Caki2 (cell line): ENCODE data around the gene VN1R5. TPM values are rescaled to one million over a fixed set of nuclear protein-coding genes. Genes with fewer than 3 reads are reported as not detected.
A peak's percentile ranks its signal among the peaks of the same experiment; 100 is the strongest.
"Not testable (repeated sequence)": the region's sequence is repeated elsewhere in the genome, so short reads cannot be mapped to it uniquely, and the experiment has no call there.

ENCODE experiments used
- DNase-seq: peaks from one replicate; pipeline ENCODE4 v3.0.0-alpha.2; 2015; ENCODE audit warnings: low read depth
- in situ Hi-C: cut with HindIII; loops from 2 replicates; pipeline ENCODE4 v1.10.0; 2016; ENCODE audit warnings: low sequenced_read_pairs, low pct_unique_long_range_greater_than_20kb, mixed read lengths
- total RNA-seq: library from RNA; depleted of rRNA; stranded (reverse); fragments of >200 nt; shearing (Covaris generic); gene quantifications from 2 replicates; pipeline ENCODE4 v1.2.3, GENCODE V29; 2014; ENCODE audit warnings: low replicate concordance; rRNA removed

VN1R5 gene
- total RNA-seq: not detected in 2 replicates

DNA sequence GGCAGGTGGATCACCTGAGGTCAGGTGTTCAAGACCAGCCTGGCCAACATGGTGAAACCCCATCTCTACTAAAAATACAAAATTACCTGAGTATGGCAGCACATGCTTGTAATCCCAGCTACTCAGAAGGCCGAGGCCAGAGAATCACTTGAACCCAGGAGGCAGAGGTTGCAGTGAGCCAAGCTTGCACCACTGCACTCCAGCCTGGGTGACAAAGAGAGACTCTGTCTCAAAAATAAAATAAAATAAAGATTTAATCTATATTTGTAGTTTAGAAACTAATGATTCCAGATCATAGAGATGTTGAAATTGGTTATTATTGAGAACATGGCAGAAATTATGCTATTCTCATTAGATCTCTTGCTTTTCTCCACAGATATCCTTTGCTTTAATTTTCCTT, at the start of gene VN1R5:
VN1R5 (plus strand) TSS at position 301 of the 400 bp plus-strand sequence.
- in situ Hi-C loops, DNase-seq: not testable (repeated sequence)

DNA sequence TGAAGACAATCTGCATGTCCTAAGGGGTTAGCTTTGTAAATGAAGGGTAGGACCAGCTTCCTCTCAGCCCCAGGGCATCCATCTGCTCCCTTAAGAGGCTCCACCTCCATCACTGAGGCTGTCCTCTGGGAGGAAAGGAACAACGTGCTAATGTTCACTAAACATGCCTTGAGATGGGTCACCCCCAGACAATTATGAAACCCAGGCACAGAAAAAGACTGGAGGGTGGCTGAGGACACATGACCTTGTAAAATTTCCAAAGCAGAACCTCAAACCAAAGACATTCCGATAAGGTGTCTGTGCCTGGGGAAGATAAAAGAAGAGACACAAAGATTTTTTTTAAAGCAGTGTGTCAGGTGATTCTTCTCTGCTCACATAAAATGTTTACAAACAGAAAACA, 46.5 kb upstream of the VN1R5 start:
- in situ Hi-C loops: no loop called here
- peak; percentile 5 for DNase-seq

DNA sequence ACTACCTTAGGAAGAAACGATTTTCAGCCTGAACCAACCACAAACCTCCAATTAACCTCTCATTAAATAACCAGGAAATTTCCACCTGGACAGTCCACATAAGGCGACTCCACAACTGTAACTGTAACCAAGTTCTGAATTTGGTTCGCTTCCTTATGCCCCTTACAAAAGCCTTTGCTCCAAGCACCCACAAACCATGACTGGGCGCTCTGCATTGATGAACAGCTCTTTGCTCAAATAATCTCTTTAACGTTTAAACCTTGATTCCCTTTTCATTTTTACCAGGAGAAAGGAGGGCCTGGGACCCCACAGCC, 45.9 kb upstream of the VN1R5 start:
- in situ Hi-C loops: no loop called here
- DNase-seq: peak; percentile 30

DNA sequence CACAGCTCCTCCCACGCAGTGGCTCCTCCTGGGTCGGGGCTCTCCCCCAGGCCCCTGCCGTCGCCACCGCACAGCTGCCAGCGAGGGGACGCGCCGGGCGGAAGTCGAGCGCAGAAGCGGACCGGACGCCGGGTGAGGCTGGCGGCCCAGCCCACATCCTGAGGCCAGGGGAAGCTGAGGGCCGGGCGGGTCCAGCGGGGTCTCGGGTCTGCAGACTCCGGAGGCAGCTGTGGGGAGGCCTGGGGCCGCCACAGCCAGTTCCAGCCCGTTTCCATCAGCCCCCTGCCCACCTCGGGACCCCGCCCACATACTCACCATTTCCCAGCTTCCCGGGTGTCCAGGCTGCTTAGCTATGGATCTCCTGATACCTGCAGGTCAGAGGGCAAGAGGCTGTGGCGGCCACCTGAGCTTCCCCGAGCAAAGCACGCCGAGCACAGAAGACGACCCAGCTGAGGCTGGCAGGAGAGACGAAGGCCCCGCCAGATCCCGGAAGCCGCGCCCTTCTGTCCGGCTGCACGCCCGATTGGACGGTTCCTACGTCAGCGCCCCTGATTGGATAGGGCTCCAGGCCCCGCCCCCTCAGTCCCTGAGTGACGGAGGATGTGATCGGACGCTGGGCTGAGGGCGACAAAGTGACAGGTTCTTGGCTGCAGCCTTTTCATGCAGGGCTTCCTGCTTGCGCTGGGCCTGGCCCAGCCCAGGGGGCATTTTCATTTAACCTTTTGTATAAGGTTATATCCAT, 45.3 kb upstream of the VN1R5 start:
- in situ Hi-C loops: no loop called here
- DNase-seq: peak; percentile 91

DNA sequence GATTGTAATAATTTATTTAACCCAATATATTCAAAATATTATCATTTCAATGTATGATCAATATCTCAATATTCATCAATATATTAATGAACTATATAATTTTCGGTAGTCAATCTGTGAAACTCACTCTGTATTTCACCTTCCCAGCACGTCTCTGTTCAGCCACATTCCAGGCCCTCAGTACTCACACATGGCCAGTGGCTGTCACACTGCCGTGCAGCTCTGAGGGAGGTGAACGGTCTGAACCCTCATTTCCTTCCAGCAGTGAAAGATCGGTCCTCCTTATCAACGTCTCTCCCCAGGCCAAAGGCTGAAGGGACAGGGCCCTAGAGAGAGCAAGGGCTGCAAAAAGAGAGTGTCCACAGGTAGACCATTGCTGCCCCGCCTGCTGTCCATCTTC, 44.5 kb upstream of the VN1R5 start:
- in situ Hi-C loops: no loop called here
- DNase-seq: no peak

DNA sequence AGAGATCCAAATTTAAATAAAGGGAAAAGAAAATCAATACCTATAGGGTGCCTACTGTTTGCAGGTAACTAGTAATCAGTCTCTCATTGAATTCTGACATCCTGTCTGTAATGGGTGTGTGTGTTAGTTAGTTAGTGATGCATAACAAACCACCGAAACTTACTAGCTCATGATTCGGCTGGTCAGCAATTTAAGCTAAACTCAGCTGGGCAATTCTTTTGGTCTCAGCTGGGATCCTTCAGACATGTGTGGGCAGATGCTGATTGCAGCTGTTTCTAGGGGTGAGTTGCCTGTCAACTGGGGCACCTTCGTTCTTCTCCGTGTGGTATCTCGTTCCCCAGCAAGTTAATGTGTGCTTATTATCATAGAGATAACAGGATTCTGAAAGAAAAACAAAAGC, 43.9 kb upstream of the VN1R5 start:
- DNase-seq: no peak
- in situ Hi-C loops: no loop called here

DNA sequence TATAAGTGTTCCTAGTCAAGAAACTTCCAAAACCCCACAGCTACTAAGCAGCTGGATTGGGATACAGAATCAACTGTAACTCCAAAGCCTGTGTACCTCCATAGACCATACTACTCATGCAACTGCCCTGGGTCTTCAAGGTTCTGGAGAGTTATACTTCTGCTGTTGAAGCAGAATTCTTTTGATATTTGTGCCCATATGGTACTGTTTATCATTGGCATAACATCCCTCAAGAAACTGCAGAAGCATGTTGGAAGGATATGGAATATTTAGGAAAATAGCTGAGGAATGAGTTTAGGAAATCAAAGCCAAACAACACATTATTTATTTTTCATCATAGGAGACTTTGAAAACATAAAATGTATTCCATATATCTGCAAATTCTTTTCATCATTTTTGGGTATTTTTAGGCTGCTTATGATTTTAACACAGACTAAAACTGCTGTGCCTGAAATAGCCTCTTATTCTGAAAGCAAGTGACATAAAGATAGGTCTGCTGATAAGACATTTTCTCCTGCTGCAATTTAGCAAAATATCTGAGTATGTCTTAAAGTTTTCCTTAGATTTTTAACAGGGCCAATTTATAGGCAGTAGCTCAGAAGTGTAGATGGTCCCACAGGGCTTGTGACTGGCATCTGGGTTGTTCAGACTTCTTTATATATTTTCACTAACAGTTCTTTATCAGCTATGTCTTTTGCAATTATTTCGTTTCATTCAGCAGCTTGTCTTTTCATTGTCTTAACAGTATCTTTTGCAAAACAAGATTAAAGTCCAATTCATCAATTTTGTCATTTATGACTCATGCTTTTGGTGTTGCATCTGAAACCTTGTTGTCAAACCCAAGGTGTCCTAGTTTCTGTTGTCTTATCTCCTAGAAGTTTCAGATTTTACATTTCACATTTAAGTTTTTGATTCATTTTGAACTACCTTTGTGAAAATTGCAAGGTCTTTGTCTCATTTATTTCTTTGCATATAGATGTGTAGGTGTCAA, 43.0 kb upstream of the VN1R5 start:
- in situ Hi-C loops: no loop called here
- no peak for DNase-seq

DNA sequence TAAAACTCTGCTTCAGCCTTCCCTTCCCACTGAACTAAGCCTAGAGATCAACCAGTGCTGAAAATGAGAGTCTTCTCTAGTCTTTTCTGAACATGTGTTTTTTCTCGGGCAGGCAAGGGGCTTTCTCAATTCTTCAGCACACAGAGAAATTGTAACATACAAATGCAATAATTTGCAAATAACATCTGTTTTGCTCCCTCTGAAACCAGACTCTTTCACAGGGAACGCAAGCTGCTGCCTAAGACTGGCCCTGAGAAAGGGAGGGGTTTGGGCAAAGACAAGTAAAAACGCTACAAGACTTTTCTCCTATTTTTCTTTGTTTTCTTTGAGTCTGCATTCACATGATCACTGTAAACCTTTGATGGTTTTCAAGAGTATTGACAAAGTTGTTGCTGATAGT, 39.6 kb upstream of the VN1R5 start:
- in situ Hi-C loops: no loop called here

DNA sequence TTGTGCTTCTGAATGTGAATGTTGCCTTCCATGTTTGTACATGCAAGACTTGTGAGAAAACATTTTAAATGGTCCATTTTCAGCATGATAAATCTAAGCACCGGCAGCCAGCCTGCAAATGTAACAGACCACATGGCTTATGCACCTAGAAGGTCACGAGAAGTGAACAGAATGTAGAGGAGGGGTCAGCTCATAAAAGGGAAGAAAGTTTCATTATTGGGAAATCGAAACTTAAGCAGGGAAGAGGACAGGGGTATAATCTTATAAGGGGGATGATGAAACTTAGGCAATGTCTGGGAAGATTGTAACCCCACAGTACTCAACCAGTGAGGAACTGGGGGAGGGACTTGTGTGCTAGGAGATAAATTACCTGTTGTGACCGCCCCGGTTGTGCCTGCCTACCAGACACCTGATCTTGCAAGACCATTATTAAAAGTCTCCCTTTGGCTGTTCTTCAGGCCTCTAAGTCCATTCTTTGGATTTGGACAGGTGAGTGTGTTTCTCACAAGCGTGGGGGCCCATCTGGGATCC, 37.7 kb upstream of the VN1R5 start:
- in situ Hi-C loops: no loop called here
- DNase-seq: no peak

More for the DNA sequence above, 39.6 kb upstream of the VN1R5 start:
- DNase-seq: no peak

DNA sequence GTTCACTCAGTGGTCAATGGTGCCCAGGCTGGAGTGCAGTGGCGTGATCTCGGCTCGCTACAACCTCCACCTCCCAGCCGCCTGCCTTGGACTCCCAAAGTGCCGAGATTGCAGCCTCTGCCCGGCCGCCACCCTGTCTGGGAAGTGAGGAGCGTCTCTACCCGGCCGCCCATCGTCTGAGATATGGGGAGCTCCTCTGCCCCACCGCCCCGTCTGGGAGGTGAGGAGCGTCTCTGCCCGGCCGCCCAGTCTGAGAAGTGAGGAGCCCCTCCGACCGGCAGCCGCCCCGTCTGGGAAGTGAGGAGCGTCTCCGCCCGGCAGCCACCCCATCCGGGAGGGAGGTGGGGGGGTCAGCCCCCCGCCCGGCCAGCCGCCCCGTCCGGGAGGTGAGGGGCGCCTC, 35.6 kb upstream of the VN1R5 start:
- in situ Hi-C loops, DNase-seq: not testable (repeated sequence)

DNA sequence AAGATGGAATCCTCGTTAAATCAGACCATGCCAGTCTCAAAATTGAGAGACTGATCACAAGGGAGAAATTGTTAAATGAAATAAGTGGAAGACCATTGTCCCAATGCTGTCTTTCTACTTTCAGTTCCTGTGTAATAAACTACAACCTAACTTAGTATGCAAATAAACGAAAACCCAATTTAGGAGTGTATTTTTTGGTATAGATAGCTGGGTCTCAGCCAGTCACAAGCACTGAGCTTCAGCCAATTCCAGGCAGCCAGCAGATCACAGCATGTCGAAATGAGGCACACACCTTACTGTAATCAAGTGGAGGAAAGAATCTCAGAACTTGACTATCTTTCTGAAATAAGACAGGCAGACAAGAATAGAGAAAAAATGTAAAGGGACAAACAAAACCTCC, 33.0 kb upstream of the VN1R5 start:
- DNase-seq: no peak
- in situ Hi-C loops: no loop called here

DNA sequence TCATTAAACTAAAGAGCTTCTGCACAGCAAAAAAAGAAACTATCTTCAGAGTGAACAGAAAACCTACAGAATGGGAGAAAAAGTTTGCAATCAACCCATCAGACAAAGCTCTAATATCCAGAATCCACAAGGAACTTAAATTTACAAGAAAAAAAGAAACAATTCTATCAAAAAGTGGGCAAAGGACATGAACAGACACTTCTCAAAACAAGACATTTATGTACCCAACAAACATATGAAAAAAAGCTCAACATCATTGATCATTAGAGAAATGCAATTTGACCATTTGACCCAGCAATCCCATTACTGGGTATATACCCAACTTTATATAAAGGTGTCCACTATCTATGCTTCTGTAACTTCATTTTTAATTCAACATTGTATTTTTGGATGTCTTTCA, 31.1 kb upstream of the VN1R5 start:
- DNase-seq: no peak
- in situ Hi-C loops: no loop called here

DNA sequence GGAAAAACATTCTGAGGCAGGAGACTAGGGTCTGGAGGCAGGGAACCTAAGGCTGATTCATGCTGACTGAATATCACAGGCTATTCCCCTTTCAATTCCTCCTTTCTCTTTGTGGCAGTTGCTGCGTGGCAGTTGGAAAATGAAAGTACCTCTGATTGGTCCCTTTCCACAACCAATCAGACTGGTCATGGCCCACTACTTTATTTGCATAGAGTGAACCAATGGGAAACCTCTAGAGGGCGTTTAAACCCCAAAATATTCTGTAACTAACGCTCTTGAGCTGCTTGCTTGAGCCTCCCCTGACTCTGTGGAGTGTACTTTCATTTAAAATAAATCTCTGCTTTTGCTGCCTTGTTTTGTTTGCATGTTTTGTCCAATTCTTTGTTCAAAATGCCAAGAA, 27.7 kb upstream of the VN1R5 start:
- peak; percentile 64 for DNase-seq
- in situ Hi-C loops: no loop called here

DNA sequence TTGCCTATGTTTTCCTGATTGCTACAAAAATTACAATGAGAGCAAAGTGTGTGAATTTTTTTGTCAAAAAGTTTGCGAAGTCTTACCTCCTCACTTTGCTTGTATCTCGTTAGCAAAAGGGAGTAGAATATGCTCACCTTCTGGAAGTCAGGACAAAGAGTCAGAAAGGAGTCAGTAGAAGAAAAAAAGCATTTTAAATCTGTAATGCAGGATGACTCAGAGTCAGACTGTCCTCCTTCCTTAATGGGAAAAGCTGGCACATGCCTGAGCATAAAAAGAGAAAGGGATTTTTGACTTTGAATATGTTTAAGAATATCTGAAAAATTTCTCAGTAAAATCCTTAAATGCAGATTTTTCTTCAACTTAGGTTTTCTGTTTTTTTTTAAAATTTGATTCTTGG, 14.2 kb upstream of the VN1R5 start:
- in situ Hi-C loops: no loop called here
- no peak for DNase-seq

DNA sequence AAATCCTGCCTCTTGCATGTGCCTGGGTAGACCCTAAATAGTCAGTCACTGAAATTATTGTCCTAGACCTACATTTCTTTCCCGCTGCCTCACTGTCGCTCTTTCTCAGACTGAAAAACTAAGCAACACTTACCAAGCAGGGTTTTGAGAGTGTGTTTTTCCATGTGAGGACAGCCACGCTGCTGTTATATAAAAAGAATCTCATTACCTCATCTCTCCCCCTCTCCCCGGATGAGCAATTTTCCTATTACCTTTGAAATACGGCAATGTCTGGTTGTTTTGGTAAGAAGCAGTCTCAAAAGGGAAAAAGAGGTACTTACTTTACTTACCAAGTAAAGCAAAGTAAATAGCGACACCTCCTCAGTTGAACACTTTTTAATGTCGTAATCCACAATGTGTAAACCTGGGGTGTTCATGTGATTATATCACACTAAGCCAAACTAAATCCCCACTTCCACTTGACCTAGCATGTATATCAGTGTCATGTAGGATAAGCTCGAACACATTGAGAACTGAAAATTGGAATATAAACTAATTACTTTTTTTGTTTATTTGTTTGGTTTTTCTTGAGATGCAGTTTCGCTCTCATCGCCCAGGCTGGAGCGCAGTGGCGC, 12.2 kb upstream of the VN1R5 start:
- no peak for DNase-seq
- in situ Hi-C loops: no loop called here

DNA sequence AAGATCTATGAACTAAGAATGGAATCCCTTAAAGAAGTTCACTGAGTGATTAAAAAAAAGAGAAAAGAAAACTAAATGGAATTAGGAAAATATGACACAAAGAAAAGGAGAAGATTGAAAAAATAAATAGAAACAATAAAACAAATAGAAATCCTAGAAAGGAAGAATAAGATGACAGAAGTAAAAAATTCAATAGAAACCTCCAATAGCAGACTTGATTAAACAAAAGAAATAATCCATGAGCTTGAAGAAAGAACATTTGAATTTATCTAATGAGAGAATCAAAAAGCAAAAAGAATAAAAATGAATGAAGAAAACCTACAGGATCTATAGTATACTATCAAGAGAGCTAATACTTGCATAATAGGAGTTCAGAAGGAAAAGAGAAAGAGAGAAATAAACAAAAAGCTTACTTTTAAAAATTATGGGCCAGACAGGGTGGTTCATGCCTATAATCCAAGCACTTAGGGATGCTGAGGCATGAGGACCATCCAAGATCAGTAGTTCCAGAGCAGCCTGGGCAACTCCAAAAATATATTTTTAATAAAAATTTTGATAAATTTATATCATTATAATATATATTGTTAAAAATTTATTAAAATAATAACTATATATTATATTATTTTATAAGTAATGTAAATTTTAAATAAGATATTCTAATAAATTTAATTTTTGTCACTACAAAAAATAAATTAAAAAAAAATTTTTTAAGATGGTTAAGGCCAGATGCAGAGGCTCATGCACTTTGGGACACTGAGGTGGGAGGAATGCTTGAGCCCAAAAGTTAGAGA, 9.4 kb upstream of the VN1R5 start:
- in situ Hi-C loops: no loop called here
- no peak for DNase-seq

DNA sequence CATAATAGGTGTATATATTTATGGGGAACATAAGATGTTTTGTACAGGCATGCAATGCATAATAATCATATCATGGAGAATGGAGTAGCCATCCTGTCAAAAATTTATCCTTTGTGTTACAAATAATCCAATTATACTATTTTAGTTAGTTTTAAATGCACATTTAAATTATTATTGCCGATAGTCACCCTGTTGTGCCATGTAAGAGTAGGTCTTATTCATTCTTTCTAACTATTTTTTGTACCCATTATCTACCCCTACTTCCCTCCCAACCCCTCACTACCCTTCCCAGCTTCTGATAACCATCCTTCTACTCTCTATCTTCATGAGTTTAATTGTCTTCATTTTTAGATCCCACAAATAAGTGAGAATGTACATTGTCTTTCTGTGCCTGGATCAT, 8.3 kb upstream of the VN1R5 start:
- DNase-seq: no peak

DNA sequence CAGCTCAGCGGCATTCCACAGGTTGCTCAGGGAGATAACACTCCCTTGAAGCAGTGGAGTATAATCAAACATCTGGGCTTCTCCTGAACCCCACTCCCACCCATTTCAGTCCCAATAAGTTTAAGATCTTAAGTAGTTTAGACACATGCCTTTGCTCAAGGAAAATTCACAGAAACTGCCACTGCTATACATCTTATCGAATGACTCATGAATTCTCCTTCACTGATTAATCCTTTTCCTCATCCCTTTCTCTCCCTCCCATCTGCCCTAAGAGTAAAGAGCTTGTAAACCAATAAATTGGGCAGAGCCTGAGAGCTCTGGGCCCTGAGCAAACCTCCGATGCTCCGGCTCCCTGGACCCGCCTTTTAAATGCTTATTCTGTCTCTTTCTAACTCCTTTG, 10.2 kb downstream of the VN1R5 start:
- in situ Hi-C loops: no loop called here
- DNase-seq: no peak

More for the DNA sequence above, 8.3 kb upstream of the VN1R5 start:
- in situ Hi-C loops: no loop called here
